Measurements from ENCODE around the gene UFD1.

Gene UFD1

DNA sequence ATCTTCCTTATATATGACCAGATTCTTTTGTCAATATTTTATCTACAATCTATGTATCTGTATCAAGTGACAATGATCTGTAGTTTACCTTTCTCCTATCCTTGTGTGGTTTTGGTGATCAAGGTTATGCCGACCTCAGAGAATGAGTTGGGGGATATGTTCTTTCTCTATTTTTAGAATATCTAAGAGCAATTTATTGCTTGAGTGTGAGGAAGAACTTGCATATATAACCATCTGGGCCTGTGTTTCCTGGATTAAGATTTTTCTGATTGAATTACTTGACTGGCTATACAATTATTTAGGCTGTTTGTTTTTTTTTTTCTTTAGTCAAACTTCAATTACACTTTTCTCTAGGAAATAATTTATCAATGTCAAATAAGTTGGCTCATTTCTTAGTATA lies 17.5 kb downstream of the UFD1 start:
- TF ChIP-seq, protein P1, sequence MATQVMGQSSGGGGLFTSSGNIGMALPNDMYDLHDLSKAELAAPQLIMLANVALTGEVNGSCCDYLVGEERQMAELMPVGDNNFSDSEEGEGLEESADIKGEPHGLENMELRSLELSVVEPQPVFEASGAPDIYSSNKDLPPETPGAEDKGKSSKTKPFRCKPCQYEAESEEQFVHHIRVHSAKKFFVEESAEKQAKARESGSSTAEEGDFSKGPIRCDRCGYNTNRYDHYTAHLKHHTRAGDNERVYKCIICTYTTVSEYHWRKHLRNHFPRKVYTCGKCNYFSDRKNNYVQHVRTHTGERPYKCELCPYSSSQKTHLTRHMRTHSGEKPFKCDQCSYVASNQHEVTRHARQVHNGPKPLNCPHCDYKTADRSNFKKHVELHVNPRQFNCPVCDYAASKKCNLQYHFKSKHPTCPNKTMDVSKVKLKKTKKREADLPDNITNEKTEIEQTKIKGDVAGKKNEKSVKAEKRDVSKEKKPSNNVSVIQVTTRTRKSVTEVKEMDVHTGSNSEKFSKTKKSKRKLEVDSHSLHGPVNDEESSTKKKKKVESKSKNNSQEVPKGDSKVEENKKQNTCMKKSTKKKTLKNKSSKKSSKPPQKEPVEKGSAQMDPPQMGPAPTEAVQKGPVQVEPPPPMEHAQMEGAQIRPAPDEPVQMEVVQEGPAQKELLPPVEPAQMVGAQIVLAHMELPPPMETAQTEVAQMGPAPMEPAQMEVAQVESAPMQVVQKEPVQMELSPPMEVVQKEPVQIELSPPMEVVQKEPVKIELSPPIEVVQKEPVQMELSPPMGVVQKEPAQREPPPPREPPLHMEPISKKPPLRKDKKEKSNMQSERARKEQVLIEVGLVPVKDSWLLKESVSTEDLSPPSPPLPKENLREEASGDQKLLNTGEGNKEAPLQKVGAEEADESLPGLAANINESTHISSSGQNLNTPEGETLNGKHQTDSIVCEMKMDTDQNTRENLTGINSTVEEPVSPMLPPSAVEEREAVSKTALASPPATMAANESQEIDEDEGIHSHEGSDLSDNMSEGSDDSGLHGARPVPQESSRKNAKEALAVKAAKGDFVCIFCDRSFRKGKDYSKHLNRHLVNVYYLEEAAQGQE (IDR thresholded peaks at IDR 0.05; ENCODE audit: insufficient read depth in 1 of 2, low read depth in 2 of 2, low read length in 2 of 2): no peak
- TF ChIP-seq TAF1 (IDR thresholded peaks at IDR 0.05; ENCODE audit: borderline replicate concordance, insufficient read depth, low read length) (no peak), SIN3A (IDR thresholded peaks at IDR 0.05; ENCODE audit: borderline replicate concordance, insufficient read depth, low read length) (no peak), FOXP2 (optimal IDR thresholded peaks at IDR 0.05; ENCODE audit: borderline replicate concordance, extremely low read depth, extremely low read length, insufficient read depth) (no peak), POLR2AphosphoS5 (IDR thresholded peaks at IDR 0.05; ENCODE audit: low read depth, low read length) (no peak)

DNA sequence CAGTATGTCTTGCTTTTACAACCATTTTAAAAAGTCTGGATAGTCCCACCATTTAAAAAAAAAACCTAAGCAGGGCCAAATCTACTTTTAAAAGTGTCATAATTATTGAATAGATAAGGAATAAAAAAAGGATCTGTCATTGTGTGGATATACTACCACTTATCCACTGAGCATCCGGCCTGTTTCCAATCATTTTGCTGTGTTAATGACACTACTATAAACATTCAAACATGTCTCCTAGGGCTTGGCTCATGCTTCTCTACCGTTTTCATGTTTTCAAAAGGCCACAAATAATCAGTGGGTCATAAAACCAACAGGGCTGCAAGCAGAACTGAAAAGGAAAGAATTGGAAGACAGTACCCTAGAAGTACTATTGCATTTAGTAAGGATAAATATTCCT lies 19.0 kb downstream of the UFD1 start:
- TF ChIP-seq POLR2AphosphoS5 (IDR thresholded peaks at IDR 0.05; ENCODE audit: low read depth, low read length) (no peak), SIN3A (IDR thresholded peaks at IDR 0.05; ENCODE audit: borderline replicate concordance, insufficient read depth, low read length) (no peak), FOXP2 (optimal IDR thresholded peaks at IDR 0.05; ENCODE audit: borderline replicate concordance, extremely low read depth, extremely low read length, insufficient read depth) (no peak)

DNA sequence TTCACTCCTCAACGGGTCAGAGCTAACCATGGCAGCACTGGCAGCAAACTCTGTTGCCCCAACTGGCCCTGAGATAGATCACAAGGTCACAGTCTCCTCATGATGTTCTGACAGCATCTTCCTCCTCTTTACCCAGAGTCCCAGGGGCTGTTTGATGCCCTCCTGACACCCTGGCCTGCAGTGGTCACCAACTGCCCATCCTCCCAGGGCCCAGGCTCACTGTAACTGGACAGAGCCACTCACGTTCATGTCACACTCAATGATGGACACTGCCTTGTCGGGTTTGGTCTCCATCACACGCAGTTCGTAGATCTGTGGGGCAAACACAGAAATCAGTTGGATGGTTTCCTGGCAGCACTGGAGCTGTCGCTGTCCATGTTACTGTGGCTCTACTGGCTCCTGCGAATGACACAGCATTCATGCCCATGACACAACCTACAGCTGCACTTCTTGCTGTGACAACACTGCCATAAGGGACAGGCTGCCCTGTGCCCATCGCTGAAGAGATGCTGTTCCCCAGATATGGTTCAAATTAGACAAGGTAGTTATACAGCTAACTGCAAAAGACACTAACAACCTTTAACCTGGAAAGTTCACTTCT lies 21.1 kb downstream of the UFD1 start:
- no peak for TF ChIP-seq TAF1 (IDR thresholded peaks at IDR 0.05; ENCODE audit: borderline replicate concordance, insufficient read depth, low read length)

DNA sequence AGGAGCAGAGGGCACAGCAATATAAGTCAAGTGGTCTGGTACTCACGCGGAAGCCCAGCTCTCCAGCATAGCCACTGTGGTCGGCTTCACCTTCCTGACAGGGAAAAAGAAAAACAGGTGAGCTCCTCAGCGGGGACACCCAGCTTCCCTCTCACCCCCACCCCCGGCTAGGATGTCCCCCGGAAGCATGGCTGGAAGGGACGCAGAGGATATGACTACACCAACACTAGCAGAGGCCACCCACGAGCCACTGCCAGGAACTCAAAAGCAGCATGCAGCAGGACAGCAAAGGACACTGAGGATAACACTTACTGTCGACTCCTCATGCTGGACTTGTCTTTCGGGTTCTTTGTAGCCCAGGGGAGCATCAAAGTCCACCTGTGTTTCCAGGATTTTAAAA lies 22.5 kb downstream of the UFD1 start:
- TF ChIP-seq FOXP2 (optimal IDR thresholded peaks at IDR 0.05; ENCODE audit: borderline replicate concordance, extremely low read depth, extremely low read length, insufficient read depth) (no peak), POLR2AphosphoS5 (IDR thresholded peaks at IDR 0.05; ENCODE audit: low read depth, low read length) (no peak), TAF1 (IDR thresholded peaks at IDR 0.05; ENCODE audit: borderline replicate concordance, insufficient read depth, low read length) (no peak), SIN3A (IDR thresholded peaks at IDR 0.05; ENCODE audit: borderline replicate concordance, insufficient read depth, low read length) (no peak)
- TF ChIP-seq, protein P1 (IDR thresholded peaks at IDR 0.05; ENCODE audit: insufficient read depth in 1 of 2, low read depth in 2 of 2, low read length in 2 of 2): no peak

DNA sequence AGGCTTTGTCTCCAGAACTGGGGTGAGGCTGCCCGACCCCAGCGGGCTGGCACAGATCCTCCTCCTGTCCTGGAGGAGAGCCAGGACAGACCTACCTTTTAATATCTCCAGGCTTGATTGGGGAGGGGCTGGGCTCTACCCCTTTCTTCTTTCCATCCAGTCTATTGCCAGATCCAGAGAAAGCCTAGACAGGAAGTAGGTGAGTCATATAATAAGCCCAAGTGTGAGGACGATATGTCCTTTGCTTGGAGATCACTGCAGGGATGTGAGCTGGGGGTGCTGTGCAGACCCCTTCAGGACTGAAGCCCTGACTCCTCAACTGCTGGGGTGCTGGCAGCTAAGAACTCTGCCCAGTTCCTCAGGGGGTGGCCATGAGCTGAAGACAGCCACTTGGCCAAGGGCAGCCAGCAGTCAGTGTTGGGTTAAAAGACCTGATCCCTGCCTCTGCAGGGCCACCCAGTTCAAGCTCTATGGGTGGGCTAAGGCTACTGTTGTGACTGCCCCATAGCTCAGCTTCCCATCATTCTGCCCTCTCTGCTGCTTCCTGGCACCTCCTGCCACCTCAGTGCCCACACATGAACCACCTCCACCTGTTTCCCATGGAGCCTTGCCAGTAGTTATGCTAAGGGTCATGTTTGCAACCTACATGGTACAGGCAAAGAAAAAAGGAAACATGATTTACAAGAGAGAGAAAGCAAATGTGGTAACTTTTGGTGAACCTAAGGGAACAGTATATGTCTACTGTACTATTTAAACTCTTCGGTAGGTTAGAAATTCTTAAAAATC lies 23.2 kb downstream of the UFD1 start:
- TF ChIP-seq POLR2AphosphoS5 (IDR thresholded peaks at IDR 0.05; ENCODE audit: low read depth, low read length) (no peak), FOXP2 (optimal IDR thresholded peaks at IDR 0.05; ENCODE audit: borderline replicate concordance, extremely low read depth, extremely low read length, insufficient read depth) (no peak), SIN3A (IDR thresholded peaks at IDR 0.05; ENCODE audit: borderline replicate concordance, insufficient read depth, low read length) (no peak), TAF1 (IDR thresholded peaks at IDR 0.05; ENCODE audit: borderline replicate concordance, insufficient read depth, low read length) (no peak)
- TF ChIP-seq, protein P1 (IDR thresholded peaks at IDR 0.05; ENCODE audit: insufficient read depth in 1 of 2, low read depth in 2 of 2, low read length in 2 of 2): no peak

DNA sequence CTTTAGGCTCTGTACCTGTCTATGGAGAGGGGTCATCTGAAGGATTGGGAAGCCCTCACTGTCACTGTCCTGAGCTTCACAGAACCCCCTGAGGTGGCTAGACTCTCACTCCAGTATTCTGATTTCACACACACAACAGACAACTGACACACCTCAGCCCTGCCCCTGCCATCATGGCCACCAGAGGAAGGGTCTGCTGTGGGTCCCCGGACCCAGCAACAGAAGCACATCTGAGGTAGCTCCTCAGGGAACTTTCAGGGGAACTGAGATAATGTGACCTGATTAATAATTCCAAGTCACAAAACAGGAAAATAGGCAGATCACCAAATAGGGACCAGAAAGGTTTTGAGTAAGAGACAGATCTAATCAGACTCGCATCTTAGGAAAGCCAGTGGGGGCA lies 24.0 kb downstream of the UFD1 start:
- TF ChIP-seq FOXP2 (optimal IDR thresholded peaks at IDR 0.05; ENCODE audit: borderline replicate concordance, extremely low read depth, extremely low read length, insufficient read depth): no peak
- TF ChIP-seq POLR2AphosphoS5 (IDR thresholded peaks at IDR 0.05; ENCODE audit: low read depth, low read length): no peak
- no peak for TF ChIP-seq SIN3A (IDR thresholded peaks at IDR 0.05; ENCODE audit: borderline replicate concordance, insufficient read depth, low read length)
- TF ChIP-seq, protein P1 (IDR thresholded peaks at IDR 0.05; ENCODE audit: insufficient read depth in 1 of 2, low read depth in 2 of 2, low read length in 2 of 2): no peak
- no peak for TF ChIP-seq TAF1 (IDR thresholded peaks at IDR 0.05; ENCODE audit: borderline replicate concordance, insufficient read depth, low read length)
